OCI-LY7 (cell line): ENCODE results near the gene TAGLN. TPM values are rescaled to one million over a fixed set of nuclear protein-coding genes. Genes with fewer than 3 reads are reported as not detected.

Source experiments
- BruUV-seq: library from RNA; stranded (reverse); fragments of 400-500 nt; replicated peaks from 2 replicates; lab custom pipeline; 2021; lab: Mats Ljungman, UMichigan
- CTCF ChIA-PET: fragments of 300-600 bp; sonication (Branson Sonifier 250); formaldehyde crosslinking; loops from one replicate; lab custom pipeline; 2022; ENCODE audit warnings: antibody characterized with exemption; ENCODE audit not compliant: unreplicated experiment; lab: Charles Lee
- POLR2A ChIA-PET: fragments of 300-600 bp; sonication (Branson Sonifier 250); formaldehyde crosslinking; loops from one replicate; lab custom pipeline; 2022; ENCODE audit warnings: antibody characterized with exemption; lab: Charles Lee
- DNase-seq: peaks from one replicate; pipeline ENCODE4 v3.0.0-alpha.2; 2015; ENCODE audit warnings: low spot score
- H2AFZ ChIP-seq: fragments of 200-600 bp; sonication (generic), shearing (Covaris generic); 2 replicates; pipeline ENCODE4 v1.6.1; 2014; ENCODE audit warnings: mild to moderate bottlenecking, antibody characterized with exemption, low read length, moderate library complexity
- H3K27ac ChIP-seq: fragments of 200-600 bp; sonication (generic); 2 replicates; pipeline ENCODE4 v1.5.1; 2014; ENCODE audit warnings: mixed run types, low read depth, mild to moderate bottlenecking, moderate library complexity, low read length, inconsistent platforms; ENCODE audit not compliant: poor library complexity, severe bottlenecking
- H3K36me3 ChIP-seq: fragments of 200-600 bp; sonication (generic); 2 replicates; pipeline ENCODE4 v1.6.1; 2014; ENCODE audit warnings: mild to moderate bottlenecking, antibody characterized with exemption, low read length, moderate library complexity, mixed read lengths; ENCODE audit not compliant: insufficient read depth
- H3K4me1 ChIP-seq: fragments of 200-600 bp; sonication (generic); 2 replicates; pipeline ENCODE4 v1.5.1; 2014; ENCODE audit warnings: mild to moderate bottlenecking, low read length; ENCODE audit not compliant: insufficient read depth, poor library complexity, severe bottlenecking
- H3K4me2 ChIP-seq: fragments of 200-600 bp; sonication (generic); 2 replicates; pipeline ENCODE4 v1.6.1; 2014; ENCODE audit warnings: mild to moderate bottlenecking, low read length
- H3K4me3 ChIP-seq: fragments of 200-600 bp; sonication (generic); 2 replicates; pipeline ENCODE4 v1.5.1; 2014; ENCODE audit warnings: mild to moderate bottlenecking, low read depth, low read length; ENCODE audit not compliant: poor library complexity, severe bottlenecking
- H3K79me2 ChIP-seq: fragments of 200-600 bp; sonication (generic); 2 replicates; pipeline ENCODE4 v1.6.1; 2016; ENCODE audit warnings: low read depth, mild to moderate bottlenecking, low read length, moderate library complexity, mixed read lengths; ENCODE audit not compliant: insufficient read depth
- H3K9me2 ChIP-seq: fragments of 200-600 bp; sonication (generic); 2 replicates; pipeline ENCODE4 v1.6.1; 2016; ENCODE audit warnings: mild to moderate bottlenecking, low read length, mixed read lengths; ENCODE audit not compliant: insufficient read depth
- H3K9me3 ChIP-seq: fragments of 200-600 bp; sonication (generic); 2 replicates; pipeline ENCODE4 v1.6.1; 2014; ENCODE audit warnings: mild to moderate bottlenecking, mixed run types, low read length, mixed read lengths
- H4K20me1 ChIP-seq: fragments of 200-600 bp; sonication (generic); 2 replicates; pipeline ENCODE4 v1.6.1; 2014; ENCODE audit warnings: mild to moderate bottlenecking, antibody characterized with exemption, low read length, moderate library complexity, mixed read lengths; ENCODE audit not compliant: insufficient read depth
- CTCF ChIP-seq: fragments of 200-600 bp; sonication (generic); conservative IDR thresholded peaks from 2 replicates; pipeline ENCODE4 v1.5.1; 2014; ENCODE audit warnings: mild to moderate bottlenecking, antibody characterized with exemption, low read length, moderate library complexity, mixed read lengths
- EZH2phosphoT487 ChIP-seq: fragments of 200-600 bp; sonication (generic); IDR thresholded peaks from 2 replicates; pipeline ENCODE4 v1.6.1; 2018; ENCODE audit warnings: low read depth, borderline replicate concordance, mild to moderate bottlenecking, mixed run types, antibody characterized with exemption, low read length, moderate library complexity, mixed read lengths
- intact Hi-C: fragments of 100-400 bp; cut with micrococcal nuclease; formaldehyde crosslinking; loops from one replicate; pipeline ENCODE4 v1.10.0; 2022; ENCODE audit not compliant: unreplicated experiment
- total RNA-seq, 2 experiments: library from RNA; depleted of rRNA in 1 of 2; stranded (reverse); fragments of >200 nt in 1 of 2; shearing (Covaris generic) in 1 of 2; gene quantifications; 2 replicates each; pipeline ENCODE4 v1.2.3, GENCODE V29; 2014 to 2022

TAGLN gene
- total RNA-seq, 2 experiments from 2014 or later, result 5.4 to 7.4 TPM

DNA sequence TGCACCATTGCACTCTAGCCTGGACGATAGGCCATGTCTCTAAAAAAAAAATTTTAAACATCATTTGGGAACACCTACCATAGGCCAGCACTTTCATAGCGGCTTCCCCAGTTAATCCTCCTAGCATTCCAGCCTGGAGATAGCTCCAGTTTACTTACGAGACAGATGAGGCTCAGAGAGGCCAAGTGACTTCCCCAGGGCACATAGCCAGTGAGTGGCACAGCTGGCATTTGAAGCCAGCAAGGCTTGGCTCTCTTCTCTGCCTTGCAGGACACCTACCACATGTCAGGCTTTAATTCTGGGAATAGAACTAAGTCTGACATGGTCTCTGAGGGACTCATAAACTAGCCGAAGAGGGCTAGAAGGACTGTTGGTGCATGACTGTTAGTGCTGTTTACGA is 4.9 kb upstream of the TAGLN start:
- BruUV-seq, result no TSS peak
- H3K79me2 ChIP-seq, result no peaks in the 10 kb centered on the region
- CTCF ChIA-PET, result no interaction called here
- no peak overlapping the region for H3K4me3 ChIP-seq
- H3K9me3 ChIP-seq, result no peaks in the 10 kb centered on the region
- H3K36me3 ChIP-seq, result peaks cover 26% of the 10 kb centered on the region; the same call in 1 of the 2 replicates
- H3K27ac ChIP-seq, result no peak overlapping the region
- H4K20me1 ChIP-seq, result no peaks in the 10 kb centered on the region
- POLR2A ChIA-PET, result interaction anchor here (1.4 kb wide), 1 partner anchor 13 kb away, joined by 3 read pairs; no protein-coding TSS in a partner anchor
- no peak for DNase-seq
- no peak overlapping the region for H2AFZ ChIP-seq
- H3K9me2 ChIP-seq, result no peaks in the 10 kb centered on the region
- TF ChIP-seq EZH2phosphoT487 (no peak), CTCF (no peak)
- H3K4me1 ChIP-seq, result peaks cover 13% of the 10 kb centered on the region
- intact Hi-C loops, result no loop called here
- no peak overlapping the region for H3K4me2 ChIP-seq

DNA sequence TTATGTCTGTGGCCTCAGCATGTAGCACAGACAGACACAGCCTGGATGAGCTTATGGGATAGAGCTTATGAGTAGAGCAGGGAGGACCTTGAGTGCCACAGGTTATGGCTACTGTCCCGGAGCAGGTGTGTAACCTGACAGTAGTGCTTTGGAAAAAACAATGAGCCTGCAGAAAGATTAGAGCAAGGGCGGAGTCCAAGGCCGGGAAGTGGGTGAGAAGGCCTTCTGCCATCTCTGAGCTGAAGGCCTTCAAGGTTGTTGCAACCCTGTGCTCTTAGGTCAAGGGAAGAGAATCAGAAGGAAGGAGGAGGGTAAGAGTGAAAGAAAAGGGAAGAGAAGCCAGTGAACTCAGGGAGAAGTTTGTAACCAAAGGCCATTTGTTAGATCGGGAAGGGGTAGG is 3.9 kb upstream of the TAGLN start:
- no peak for TF ChIP-seq EZH2phosphoT487
- Histone ChIP-seq H3K27ac (no peak overlapping the region), H3K4me2 (no peak overlapping the region), H3K4me1 (peaks cover 3% of the 10 kb centered on the region), H4K20me1 (no peaks in the 10 kb centered on the region), H3K79me2 (no peaks in the 10 kb centered on the region), H3K36me3 (peaks cover 23% of the 10 kb centered on the region; the same call in 1 of the 2 replicates), H3K9me3 (no peaks in the 10 kb centered on the region), H3K4me3 (no peak overlapping the region), H2AFZ (no peak overlapping the region), H3K9me2 (no peaks in the 10 kb centered on the region)
- ChIA-PET CTCF (no interaction called here), POLR2A (interaction anchor here (0.6 to 1.0 kb wide), 2 partner anchors 12 to 21 kb away, joined by 3 read pairs; no protein-coding TSS in a partner anchor)
- BruUV-seq, result no TSS peak
- DNase-seq, result no peak
- intact Hi-C loops, result no loop called here

DNA sequence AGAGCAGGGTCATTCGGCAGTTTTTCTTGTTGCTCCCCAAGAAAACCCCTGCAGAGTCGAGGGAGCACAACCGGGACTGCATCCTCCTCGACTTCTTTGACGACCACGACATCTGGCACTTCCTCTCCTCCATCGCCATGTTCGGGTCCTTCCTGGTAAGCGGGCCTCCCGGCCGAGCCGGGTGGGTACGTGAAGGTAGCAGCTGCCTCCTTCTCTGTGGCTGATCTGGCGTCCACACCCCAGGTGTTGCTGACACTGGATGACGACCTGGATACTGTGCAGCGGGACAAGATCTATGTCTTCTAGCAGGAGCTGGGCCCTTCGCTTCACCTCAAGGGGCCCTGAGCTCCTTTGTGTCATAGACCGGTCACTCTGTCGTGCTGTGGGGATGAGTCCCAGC is 3.4 kb upstream of the TAGLN start:
- ChIA-PET POLR2A (interaction anchor here (0.6 to 1.1 kb wide), 3 partner anchors 13 to 22 kb away, joined by 3 read pairs; no protein-coding TSS in a partner anchor), CTCF (no interaction called here)
- Histone ChIP-seq H3K4me3 (no peak overlapping the region), H3K4me2 (no peak overlapping the region), H3K36me3 (peaks cover 18% of the 10 kb centered on the region; the same call in 1 of the 2 replicates), H3K9me2 (no peaks in the 10 kb centered on the region), H3K27ac (no peak overlapping the region), H3K79me2 (no peaks in the 10 kb centered on the region), H3K4me1 (no peaks in the 10 kb centered on the region), H3K9me3 (no peaks in the 10 kb centered on the region), H4K20me1 (no peaks in the 10 kb centered on the region), H2AFZ (no peak overlapping the region)
- TF ChIP-seq CTCF (no peak), EZH2phosphoT487 (no peak)
- no TSS peak for BruUV-seq
- intact Hi-C loops, result no loop called here
- no peak for DNase-seq
